ENCODE data around the gene SSBP4.

- TF ChIP-seq CTCF (IDR thresholded peaks at IDR 0.05; ENCODE audit: low read depth, low read length, poor library complexity, severe bottlenecking) = peak; percentile 98
- no peak for TF ChIP-seq EZH2phosphoT487 (IDR thresholded peaks at IDR 0.05; ENCODE audit: borderline replicate concordance, low read length)
Measured at GRCh38 chr19:18385675-18386542, 33.3 kb upstream of the SSBP4 start, which contains the start of gene GDF15.
